ENCODE measurements around the gene NANS.
"Not testable (repeated sequence)": the region's sequence is repeated elsewhere in the genome, so short reads cannot be mapped to it uniquely, and the experiment has no call there.

The NANS gene

DNA sequence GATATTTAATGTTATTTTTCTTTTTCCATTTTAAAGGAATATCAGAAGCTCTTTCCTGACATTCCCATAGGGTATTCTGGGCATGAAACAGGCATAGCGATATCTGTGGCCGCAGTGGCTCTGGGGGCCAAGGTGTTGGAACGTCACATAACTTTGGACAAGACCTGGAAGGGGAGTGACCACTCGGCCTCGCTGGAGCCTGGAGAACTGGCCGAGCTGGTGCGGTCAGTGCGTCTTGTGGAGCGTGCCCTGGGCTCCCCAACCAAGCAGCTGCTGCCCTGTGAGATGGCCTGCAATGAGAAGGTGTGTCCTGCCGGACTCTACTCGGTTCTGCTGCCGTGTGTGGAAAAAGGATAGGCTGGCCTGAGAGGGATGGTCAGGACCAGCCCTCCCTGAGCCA is 24.2 kb downstream of the NANS start:
- DNase-seq: no peak

DNA sequence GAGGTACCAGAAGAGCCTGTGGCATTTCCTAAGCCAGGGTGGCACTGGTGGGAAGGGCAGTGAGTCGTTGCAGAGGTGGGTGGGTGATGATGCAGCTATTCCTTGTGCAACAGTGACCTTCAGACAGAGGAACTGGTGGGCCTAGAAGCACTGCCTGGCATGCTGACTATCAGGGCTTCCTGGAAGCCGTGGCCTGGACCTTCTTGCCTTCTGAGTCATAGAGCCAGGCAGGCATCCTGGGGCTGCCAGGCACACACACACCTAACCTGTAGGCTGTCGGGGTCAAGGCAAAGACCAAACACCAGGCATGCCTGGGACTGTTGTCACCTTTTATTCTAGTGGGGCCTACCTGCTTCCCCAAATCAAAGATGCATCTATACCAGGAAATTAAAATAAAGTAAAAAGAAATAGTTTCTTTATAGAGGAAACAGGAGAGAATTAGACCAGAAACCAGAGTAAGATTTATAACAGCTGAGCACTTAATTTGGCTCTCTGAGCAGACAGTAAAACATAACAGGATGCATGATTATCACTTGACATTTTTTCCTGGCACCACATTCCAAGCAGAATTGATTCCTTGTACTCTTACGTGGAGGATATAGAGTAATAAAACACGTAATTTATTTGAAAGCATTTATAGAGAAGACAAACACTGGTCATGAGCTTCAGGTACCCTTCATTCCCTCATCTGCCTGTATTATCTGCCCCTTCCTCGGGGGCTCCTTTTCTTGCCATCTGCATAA is 25.1 kb downstream of the NANS start:
- DNase-seq: no peak

DNA sequence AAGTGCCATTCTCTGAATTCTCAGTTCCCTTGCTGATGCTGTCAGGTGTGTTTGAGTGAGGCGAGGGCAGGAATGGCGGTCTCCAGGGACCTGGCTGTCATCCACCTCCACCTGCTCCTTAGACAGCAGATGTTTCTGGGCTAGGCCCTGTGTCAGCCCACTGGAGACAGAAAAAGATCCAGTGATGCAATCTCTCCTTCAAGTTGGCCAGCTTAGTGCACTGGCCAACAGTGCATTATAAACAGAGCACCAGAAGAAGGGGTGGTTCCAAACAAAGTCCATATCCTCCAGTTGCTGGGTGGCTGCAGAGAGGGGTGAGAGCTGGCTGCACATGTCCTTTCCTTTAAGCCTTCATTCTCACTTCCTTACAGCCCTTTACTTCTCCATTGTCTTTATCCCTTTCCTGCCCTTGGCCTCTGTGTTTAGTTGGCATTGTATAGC is 26.5 kb downstream of the NANS start:
- DNase-seq: no peak

GRCh38 chr9:98083566-98084183 is 27.1 kb downstream of the NANS start:
- DNase-seq: no peak

DNA sequence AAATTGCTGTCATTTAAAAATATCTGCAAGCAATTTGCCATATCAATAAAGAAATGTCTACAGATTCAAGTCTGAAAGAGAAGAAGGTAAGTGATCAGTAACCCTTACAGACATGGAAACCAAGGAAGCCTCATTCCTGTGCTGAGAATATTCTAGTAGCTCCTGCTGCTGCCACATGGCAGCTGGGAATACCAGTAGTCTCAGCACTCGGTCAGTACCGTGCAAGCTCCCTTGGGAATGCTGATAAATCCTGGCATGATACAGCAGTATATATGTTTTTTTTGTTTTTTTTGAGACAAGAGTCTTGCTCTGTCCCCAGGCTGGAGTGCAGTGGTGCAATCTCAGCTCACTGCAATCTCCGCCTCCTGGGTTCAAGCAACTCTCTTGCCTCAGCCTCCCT is 27.9 kb downstream of the NANS start:
- no peak for DNase-seq

GRCh38 chr9:98085058-98085457 is 28.5 kb downstream of the NANS start:
- DNase-seq: no peak

GRCh38 chr9:98085944-98086343 is 29.4 kb downstream of the NANS start:
- no peak for DNase-seq

- DNase-seq: no peak
These were observed 29.9 kb downstream of the NANS start for GRCh38 chr9:98086461-98086860.

- DNase-seq: no peak
These were observed 31.2 kb downstream of the NANS start for GRCh38 chr9:98087420-98088354.

GRCh38 chr9:98090674-98091073 is 34.1 kb downstream of the NANS start:
- not testable (repeated sequence) for DNase-seq

DNA sequence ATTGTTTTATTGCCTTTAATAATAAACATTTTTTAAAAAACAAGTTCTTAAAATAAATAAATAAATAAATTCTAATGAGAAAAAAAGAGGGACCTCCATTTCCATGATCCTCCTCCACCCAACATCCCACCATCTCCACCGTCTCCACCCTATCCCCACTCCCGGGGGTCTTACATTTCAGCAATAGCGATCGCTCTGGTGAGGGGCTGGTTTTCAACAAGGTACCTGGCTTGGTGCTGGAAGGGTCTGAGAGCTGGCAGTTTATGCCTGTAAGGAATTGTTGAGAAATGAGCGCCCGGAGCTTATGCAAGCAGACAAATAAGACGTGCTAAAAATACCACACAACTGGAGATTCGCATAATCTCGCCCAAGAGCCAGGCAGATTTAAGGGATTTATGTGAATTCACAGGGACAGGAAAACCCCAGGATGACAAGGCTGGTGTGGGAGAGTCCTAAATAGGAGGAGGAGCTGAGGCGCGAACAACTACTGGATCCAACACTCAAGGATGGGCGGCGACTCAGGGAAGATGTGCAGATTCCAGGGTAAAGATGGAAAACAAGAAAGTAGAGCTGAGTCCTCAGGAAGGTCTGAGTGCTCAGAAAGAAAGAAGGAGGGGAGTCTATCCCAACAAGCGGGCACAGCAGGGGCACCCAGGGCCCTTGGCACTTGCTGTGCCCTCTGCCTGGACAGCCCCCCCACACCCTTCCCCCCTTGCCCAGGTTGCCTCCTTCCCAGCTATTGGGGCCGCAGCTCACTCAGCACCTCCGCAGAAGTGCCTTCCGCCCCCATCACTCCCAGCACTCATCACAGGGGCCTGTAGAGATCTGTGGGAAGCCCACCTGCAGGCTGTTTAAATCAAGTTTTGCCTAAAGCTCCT is 35.4 kb downstream of the NANS start:
- no peak for DNase-seq

DNA sequence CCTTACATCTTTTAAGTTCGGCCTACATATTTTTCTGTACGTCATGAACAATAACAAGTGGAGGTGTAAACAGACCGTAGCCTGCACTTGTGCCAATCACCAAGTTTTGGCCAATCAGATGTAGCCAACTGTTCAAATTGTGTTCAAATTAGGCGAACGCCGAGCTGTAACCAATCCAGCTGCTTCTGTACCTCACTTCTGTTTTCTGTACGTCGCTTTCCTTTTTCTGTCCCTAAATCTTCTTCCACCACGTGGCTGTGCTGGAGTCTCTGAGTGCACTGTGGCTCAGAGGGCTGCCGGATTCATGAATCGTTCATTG is 36.0 kb downstream of the NANS start:
- no peak for DNase-seq

DNA sequence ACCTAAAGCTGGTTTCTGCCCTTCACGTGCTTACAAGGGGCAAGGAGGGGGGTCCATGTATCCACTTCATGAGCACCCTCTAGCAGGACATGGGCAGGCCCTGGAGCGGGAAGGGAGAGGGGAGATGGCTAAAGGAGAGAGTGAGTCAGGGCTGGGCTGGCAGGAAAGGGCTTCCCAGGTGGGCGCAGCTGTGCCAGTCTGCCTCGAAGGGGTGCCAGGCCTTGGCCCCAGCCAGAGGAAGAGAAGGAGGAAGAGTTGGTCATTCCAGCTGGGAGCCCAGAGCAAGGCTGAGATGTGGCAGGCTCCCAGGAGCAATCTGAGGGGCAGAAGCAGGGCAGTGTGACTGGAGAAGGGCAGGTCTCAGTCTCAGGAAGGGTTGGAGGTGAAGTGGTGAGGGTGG is 37.8 kb downstream of the NANS start:
- DNase-seq: no peak

DNA sequence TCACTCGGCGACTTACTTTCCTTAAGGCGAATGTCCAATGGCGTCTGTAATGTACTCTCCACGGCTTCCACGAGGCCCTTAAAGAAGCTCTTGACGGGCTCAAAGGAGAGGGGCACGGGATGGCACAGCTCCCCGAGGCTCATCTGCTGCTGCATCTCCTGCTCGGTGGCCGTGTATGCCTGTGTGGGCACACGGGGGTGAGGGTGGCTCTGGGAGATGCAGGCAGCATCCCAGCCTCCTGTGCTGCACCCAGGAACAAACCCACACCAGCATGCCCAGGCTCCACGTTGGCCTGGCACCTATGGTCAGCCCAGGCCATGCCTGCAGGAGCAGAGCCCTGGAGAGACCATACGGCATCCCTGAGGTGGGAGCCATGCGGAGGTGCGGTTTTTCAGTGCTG is 38.3 kb downstream of the NANS start:
- DNase-seq: no peak

- DNase-seq: no peak
These were observed 38.9 kb downstream of the NANS start for GRCh38 chr9:98095401-98095800.

- no peak for DNase-seq
These were observed 39.6 kb downstream of the NANS start for GRCh38 chr9:98096091-98096490.

DNA sequence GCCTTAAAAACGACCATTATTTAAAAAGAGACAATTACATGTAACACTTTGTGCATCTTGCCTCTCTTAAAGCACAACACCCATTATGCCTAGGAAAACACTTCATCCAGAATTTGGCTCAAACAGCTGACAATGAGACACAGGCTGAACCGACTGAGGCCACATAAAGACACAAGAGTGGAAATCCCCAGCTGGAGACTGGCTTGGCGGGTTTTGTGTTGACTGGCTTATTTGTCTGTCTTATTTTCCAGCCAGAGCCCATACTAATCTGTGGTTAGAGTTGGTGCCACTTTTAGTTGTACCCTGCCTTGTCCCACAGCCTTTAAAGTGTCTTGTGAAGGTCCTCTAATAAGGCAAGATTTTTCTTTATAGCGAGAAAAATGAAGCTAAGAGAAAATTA is 41.3 kb downstream of the NANS start:
- DNase-seq: peak; percentile 88

DNA sequence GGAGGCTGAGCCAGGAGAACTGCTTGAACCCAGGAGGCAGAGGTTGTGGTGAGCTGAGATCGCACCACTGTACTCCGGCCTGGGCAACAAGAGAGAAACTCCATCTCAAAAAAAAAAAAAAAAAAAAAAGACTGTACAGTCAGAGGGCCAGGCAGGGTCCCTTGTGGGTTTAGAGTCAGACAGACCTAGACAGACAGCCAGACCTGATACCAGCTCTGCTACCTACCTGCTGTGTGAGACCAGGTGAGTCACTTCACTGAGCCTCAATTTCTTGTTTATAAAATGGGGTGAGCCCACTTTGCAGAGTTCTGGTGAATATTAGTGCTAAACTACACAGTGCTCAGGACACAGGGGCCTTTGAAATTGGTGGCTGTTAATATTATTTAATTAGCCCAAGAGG is 42.8 kb downstream of the NANS start:
- no peak for DNase-seq

DNA sequence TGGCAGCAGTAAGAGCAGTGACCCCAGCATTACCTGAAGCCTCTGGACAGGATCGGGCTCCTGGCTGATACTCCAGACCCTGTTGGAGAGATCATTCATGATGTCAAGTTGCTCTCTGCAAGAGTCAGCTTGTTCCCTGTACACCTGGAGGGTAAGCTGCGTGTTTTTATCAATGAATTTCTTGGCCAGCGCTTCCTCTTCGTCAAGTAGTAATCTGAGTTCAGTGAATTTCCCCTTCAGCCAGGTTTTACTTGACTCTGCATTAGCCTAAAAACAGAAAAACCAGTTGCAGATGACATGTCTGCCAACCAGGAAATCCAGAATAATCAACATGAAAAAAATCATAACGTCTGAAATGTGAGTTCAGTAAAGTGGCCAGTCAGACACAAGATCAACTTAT is 43.4 kb downstream of the NANS start:
- DNase-seq: peak; percentile 93

- DNase-seq: no peak
These were observed 43.9 kb downstream of the NANS start for GRCh38 chr9:98100456-98100855.

GRCh38 chr9:98101416-98101815 is 44.9 kb downstream of the NANS start:
- no peak for DNase-seq

DNA sequence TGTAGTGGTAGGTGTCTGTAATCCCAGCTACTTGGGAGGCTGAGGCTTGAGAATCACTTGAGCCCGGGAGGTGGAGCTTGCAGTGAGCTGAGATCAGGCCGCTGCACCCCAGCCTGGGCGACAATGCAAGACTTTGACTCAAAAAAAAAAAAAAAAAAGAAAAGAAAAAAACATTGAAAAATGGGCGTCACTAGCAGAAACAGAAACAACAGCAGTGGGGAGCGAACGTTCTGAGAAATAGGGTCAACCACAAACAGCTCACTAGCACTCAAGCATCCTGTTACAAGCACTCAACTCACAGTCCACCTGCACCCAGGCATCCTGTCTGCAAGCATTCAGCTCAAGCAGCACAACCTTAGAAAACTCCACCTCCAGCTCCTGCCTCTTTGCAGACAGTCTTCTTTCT is 45.3 kb downstream of the NANS start:
- DNase-seq: peak; percentile 92

DNA sequence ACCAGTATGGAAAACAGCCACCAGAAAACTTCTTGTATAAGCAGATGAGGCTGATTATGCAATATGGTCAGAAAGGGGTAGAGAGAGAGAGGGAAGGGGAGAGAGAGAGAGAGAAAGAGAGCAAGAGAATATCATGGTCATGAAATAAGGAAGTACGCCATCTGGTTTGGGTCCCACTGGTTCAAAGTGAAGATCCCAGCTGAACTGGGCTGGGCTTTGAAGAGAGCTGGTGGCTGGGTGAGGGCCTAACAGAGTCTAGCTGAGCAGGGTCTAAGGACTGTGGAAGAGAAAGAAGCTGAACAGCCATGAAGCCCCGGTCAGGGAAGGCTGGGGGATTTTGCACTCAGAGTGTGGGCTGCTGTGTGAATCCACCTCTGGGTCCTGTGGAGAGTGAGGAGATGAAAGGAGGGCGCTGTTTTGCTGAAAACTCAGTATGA is 47.9 kb downstream of the NANS start:
- DNase-seq: peak; percentile 26
